ENCODE data around the gene AHCYL1. TPM values are rescaled to one million over a fixed set of nuclear protein-coding genes. Genes with fewer than 3 reads are reported as not detected.
"Not testable (repeated sequence)": the region's sequence is repeated elsewhere in the genome, so short reads cannot be mapped to it uniquely, and the experiment has no call there.

AHCYL1 gene
- total RNA-seq, 1 donor from 2014 or later, result 41.6 TPM

DNA sequence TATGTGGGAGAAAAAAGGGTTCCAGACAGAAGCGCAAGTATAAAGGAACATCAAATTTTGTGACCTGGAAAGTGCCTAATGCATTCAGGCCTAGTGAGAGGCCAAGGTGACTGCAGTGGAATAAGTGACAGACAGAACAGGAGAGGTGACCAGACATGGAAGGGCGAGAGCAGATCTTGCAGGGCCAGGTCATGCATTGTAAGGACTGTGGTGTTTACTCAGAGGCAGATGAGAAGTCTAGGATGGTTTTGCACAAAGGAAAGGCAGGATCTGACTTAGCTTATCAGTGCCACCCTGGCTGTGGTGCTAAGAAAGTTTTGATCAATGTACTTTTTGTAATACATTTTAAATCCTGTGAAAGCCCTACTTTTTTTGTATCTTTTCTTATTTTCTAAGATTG is 34.1 kb upstream of the AHCYL1 start:
- intact Hi-C loops (cut with micrococcal nuclease), result no loop called here
- no peaks in the 10 kb centered on the region for H3K36me3 Mint-ChIP-seq (ENCODE audit: low read depth)
- H3K27me3 Mint-ChIP-seq, result peaks cover 12% of the 10 kb centered on the region
- DNase-seq (no peak), ATAC-seq (ENCODE audit: low read depth) (no peak)
- no peaks in the 10 kb centered on the region for H3K4me1 Mint-ChIP-seq
- CTCF ChIA-PET, result no interaction called here
- POLR2A ChIA-PET, result no interaction called here
- no peak overlapping the region for H3K27ac Mint-ChIP-seq
- H3K4me3 Mint-ChIP-seq, result no peak overlapping the region
- H3K9me3 Mint-ChIP-seq, result no peaks in the 10 kb centered on the region
- no peak for TF ChIP-seq CTCF (IDR thresholded peaks at IDR 0.05)

DNA sequence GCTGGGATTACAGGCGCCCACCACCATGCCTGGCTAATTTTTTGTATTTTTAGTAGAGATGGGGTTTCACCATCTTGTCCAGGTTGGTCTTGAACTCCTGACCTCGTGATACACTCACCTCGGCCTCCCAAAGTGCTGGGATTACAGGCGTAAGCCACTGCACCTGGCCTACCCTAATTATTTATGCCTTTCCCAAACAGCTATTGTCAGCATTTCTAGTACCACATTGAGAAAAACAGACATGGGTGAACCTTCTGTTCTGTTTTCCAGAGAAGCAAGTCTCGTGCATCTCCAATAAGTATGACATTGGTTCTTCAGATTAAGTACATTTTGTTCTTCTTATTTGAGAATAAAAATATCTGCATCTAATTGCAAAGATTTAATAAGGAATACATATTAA is 33.1 kb upstream of the AHCYL1 start:
- H3K27me3 Mint-ChIP-seq; H3K9me3 Mint-ChIP-seq; H3K36me3 Mint-ChIP-seq (ENCODE audit: low read depth); POLR2A ChIA-PET; H3K4me1 Mint-ChIP-seq; H3K4me3 Mint-ChIP-seq; CTCF ChIA-PET; DNase-seq; H3K27ac Mint-ChIP-seq; ATAC-seq (ENCODE audit: low read depth); intact Hi-C loops (cut with micrococcal nuclease): not testable (repeated sequence)

GRCh38 chr1:109954041-109954512 is 30.5 kb upstream of the AHCYL1 start:
- Mint-ChIP-seq H3K36me3 (ENCODE audit: low read depth) (no peaks in the 10 kb centered on the region), H3K27me3 (peaks cover 8% of the 10 kb centered on the region), H3K27ac (no peak overlapping the region), H3K4me3 (no peak overlapping the region), H3K9me3 (no peaks in the 10 kb centered on the region), H3K4me1 (no peaks in the 10 kb centered on the region)
- CTCF ChIA-PET, result no interaction called here
- no peak for TF ChIP-seq CTCF (IDR thresholded peaks at IDR 0.05)
- POLR2A ChIA-PET, result no interaction called here
- ATAC-seq (ENCODE audit: low read depth) (no peak), DNase-seq (no peak)
- intact Hi-C loops (cut with micrococcal nuclease), result no loop called here

GRCh38 chr1:109959632-109959973 is 25.0 kb upstream of the AHCYL1 start:
- intact Hi-C loops (cut with micrococcal nuclease), result no loop called here
- ATAC-seq (ENCODE audit: low read depth), result no peak
- Mint-ChIP-seq H3K36me3 (ENCODE audit: low read depth) (no peaks in the 10 kb centered on the region), H3K4me1 (no peaks in the 10 kb centered on the region), H3K27me3 (peaks cover 17% of the 10 kb centered on the region), H3K4me3 (no peak overlapping the region), H3K27ac (no peak overlapping the region), H3K9me3 (no peaks in the 10 kb centered on the region)
- no peak for TF ChIP-seq CTCF (IDR thresholded peaks at IDR 0.05)
- ChIA-PET CTCF (interaction anchor here (0.6 to 1.0 kb wide), 2 partner anchors 183 to 501 kb away, joined by 3 read pairs; no protein-coding TSS in a partner anchor), POLR2A (no interaction called here)
- DNase-seq, result no peak

DNA sequence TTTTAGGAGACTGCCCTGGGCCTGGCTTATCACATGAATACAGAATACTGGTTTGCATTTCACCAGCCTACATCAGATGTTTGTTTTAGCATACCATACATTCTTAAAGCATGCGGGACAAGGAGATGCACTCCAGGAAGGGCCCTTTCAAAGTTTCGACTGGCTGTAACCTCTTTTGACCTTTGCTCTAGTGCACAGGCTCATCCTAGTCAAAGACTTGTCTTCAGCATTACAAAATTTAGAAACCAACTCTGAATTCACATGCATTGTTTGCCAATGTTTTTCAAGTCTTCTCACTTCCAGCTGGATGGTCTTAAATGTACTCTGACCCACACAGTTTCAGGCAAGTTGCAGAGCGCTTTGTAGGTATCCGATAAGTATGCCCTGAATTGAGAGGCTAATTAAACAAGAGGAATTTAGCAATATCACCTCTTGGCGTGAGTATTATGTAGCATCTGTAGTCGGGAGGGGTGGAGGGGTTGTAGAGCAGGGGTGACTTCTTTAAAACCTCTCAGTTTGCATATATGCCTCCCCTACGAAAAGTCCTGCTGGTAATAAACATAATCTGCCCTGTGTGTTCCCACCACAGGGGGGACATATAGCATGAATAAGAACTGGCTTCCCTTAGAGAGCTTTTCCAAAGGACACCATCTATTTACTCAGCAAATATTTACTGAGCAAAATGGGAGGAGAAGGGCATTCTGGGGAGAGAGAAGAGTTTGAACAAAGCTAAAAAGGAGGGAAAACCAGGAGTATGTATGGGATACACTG is 24.4 kb upstream of the AHCYL1 start:
- H3K27me3 Mint-ChIP-seq, result peaks cover 16% of the 10 kb centered on the region
- H3K4me1 Mint-ChIP-seq, result no peaks in the 10 kb centered on the region
- ChIA-PET POLR2A (no interaction called here), CTCF (interaction anchor here (0.6 kb wide), 1 partner anchor 500 kb away, joined by 3 read pairs; no protein-coding TSS in a partner anchor)
- no peaks in the 10 kb centered on the region for H3K36me3 Mint-ChIP-seq (ENCODE audit: low read depth)
- no peak for TF ChIP-seq CTCF (IDR thresholded peaks at IDR 0.05)
- intact Hi-C loops (cut with micrococcal nuclease), result no loop called here
- no peak overlapping the region for H3K27ac Mint-ChIP-seq
- no peaks in the 10 kb centered on the region for H3K9me3 Mint-ChIP-seq
- H3K4me3 Mint-ChIP-seq, result no peak overlapping the region
- no peak for DNase-seq
- ATAC-seq (ENCODE audit: low read depth), result no peak

- CTCF ChIA-PET, result no interaction called here
- Mint-ChIP-seq H3K36me3 (ENCODE audit: low read depth) (no peaks in the 10 kb centered on the region), H3K27me3 (peaks cover 13% of the 10 kb centered on the region), H3K27ac (no peak overlapping the region), H3K4me3 (no peak overlapping the region), H3K9me3 (no peaks in the 10 kb centered on the region), H3K4me1 (no peaks in the 10 kb centered on the region)
- intact Hi-C loops (cut with micrococcal nuclease), result no loop called here
- ATAC-seq (ENCODE audit: low read depth) (no peak), DNase-seq (no peak)
- no peak for TF ChIP-seq CTCF (IDR thresholded peaks at IDR 0.05)
- POLR2A ChIA-PET, result no interaction called here
Measured at GRCh38 chr1:109960745-109961094, 23.8 kb upstream of the AHCYL1 start.

Measured in activated B cell treated with CpG ODN at 0.5 μM for 24 hours (primary cell).